ENCODE results near the gene TAP1.
A peak's percentile ranks its signal among the peaks of the same experiment; 100 is the strongest.
"Not testable (repeated sequence)": the region's sequence is repeated elsewhere in the genome, so short reads cannot be mapped to it uniquely, and the experiment has no call there.

Gene TAP1

GRCh38 chr6:32839356-32839755 is 14.1 kb downstream of the TAP1 start:
- DNase-seq (ENCODE audit: low read depth in 2 of 2), result no peak

DNA sequence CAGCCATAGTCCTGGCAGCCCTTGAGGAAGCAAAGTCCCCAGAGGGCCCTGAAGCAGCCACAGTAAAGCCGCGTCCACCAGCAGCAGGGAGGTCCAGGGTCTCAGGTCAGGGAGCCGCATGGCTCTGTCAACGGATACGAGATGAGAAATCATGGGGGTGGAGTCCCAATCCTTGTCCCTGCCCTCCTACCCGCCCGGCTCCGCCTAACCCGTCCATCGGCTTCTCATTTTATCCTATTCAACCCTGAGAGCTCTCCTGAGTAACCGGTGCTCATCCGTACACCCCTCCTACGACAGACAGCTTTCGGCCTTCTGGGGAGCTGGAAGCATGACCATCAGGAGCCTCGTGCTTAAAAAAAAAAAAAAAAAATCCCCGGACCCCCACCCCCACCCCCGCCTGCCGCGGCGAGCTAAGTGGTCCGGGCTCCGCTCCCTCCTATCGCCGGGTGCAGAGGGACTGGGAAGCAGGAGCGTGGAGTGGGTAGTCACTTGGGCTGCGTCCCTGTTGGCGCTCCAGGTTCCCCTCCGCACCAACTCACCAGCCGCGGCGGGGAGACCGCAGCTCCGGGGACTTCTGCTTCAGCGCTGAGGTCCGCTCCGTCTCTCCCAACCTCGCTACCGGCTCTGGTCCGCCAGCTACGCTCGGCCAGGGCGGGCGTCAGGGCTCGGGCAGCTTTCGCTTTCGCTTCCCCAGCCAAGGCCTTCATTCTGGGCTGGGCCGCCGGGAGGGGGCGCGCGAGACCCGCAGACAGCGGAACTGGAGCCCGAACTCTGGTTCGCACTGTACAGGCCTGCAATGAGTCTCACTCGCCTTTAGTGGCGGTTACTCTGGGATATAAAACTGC is 15.2 kb downstream of the TAP1 start, which contains the start of gene TAP2:
Gene TAP2 (minus strand): TSS at position 626 of the 845 bp plus-strand sequence. CDS start 506 bp downstream, at position 120.
- peak; percentile 97 to 98 for DNase-seq (ENCODE audit: low read depth in 2 of 2)

- no peak for DNase-seq (ENCODE audit: low read depth in 2 of 2)
These were observed 15.8 kb downstream of the TAP1 start for GRCh38 chr6:32837651-32838113.

GRCh38 chr6:32836873-32837272 is 16.6 kb downstream of the TAP1 start:
- DNase-seq (ENCODE audit: low read depth in 2 of 2), result no peak

- no peak for DNase-seq (ENCODE audit: low read depth in 2 of 2)
These were observed 18.2 kb downstream of the TAP1 start for GRCh38 chr6:32835167-32835893.

GRCh38 chr6:32833664-32834063 is 19.8 kb downstream of the TAP1 start:
- no peak for DNase-seq (ENCODE audit: low read depth in 2 of 2)

- DNase-seq (ENCODE audit: low read depth in 2 of 2), result no peak
These were observed 21.0 kb downstream of the TAP1 start for GRCh38 chr6:32832535-32832934.

GRCh38 chr6:32830936-32831335 is 22.6 kb downstream of the TAP1 start:
- DNase-seq (ENCODE audit: low read depth in 2 of 2), result no peak

GRCh38 chr6:32830017-32830416 is 23.5 kb downstream of the TAP1 start:
- DNase-seq (ENCODE audit: low read depth in 2 of 2), result no peak

DNA sequence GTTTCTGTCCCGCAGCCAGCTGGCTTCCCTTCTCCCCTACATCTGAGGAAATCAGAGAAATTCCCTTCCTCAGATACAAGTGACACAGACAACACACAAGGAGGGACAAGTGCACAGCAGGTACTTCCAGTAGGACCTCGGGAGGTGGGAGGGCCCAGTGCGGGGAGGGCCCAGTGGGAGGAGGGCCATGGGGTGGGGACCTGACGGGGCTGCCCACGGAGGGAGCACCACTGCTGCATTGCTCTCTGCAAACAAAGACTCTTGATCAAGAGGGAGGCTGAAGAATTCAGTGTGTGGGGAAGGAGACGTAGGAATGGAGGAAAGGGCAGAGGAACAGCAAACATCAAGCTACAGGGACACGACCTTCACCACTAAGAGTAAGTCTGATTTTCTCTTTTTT is 24.0 kb downstream of the TAP1 start:
- DNase-seq (ENCODE audit: low read depth in 2 of 2), result no peak

- no peak for DNase-seq (ENCODE audit: low read depth in 2 of 2)
These were observed 26.5 kb downstream of the TAP1 start for GRCh38 chr6:32827025-32827424.

- no peak for DNase-seq (ENCODE audit: low read depth in 2 of 2)
These were observed 27.5 kb downstream of the TAP1 start for GRCh38 chr6:32825966-32826365.

DNA sequence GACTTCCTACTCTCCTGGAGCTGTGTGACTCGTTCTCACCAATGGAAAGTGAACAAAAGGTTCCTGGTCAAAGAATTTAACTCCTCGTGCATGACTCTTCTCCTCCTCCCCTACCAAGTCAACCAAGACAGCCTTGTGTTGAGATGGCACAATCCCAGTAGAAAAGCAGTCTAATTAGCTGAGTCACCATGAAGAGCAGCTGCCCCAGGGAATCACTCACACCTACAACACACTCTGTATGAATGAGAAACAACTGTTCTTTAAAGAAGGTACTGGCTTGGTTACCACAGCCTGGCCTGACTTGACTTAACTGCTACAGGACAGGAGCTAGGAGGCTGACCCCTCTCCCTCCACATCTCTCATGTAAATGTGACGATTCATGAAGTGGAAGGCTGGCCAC is 33.8 kb downstream of the TAP1 start:
- no peak for DNase-seq (ENCODE audit: low read depth in 2 of 2)

GRCh38 chr6:32818867-32819266 is 34.6 kb downstream of the TAP1 start:
- DNase-seq (ENCODE audit: low read depth in 2 of 2), result no peak

GRCh38 chr6:32816746-32817204 is 36.7 kb downstream of the TAP1 start, which contains the start of gene HLA-DOB:
TSS of gene HLA-DOB (minus strand) at chr6:32817002. CDS start at chr6:32816951, 51 bp downstream.
- DNase-seq (ENCODE audit: low read depth in 2 of 2), result no peak

- DNase-seq (ENCODE audit: low read depth in 2 of 2), result no peak
These were observed 37.5 kb downstream of the TAP1 start for GRCh38 chr6:32815996-32816395.

- no peak for DNase-seq (ENCODE audit: low read depth in 2 of 2)
These were observed 38.4 kb downstream of the TAP1 start for GRCh38 chr6:32815115-32815514.

DNA sequence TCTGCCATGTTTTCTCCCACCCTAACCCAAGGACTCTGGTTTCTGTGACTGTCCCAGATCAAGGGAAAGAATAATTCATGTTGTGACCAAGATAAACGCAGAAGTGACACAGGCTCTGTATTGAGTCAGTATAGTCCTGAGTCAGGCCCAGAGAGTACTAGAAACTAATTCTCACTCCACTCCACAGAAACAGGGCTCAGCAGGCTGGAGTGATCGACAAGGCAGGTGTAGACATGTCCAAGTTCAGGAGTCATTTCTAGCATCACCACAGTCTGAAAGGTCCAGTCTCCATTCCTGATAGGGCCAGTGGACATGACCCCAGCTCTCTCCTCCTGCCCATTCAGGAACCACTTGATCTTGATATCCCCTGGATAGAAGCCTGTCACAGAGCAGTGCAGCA is 39.4 kb downstream of the TAP1 start:
- DNase-seq (ENCODE audit: low read depth in 2 of 2), result no peak

DNA sequence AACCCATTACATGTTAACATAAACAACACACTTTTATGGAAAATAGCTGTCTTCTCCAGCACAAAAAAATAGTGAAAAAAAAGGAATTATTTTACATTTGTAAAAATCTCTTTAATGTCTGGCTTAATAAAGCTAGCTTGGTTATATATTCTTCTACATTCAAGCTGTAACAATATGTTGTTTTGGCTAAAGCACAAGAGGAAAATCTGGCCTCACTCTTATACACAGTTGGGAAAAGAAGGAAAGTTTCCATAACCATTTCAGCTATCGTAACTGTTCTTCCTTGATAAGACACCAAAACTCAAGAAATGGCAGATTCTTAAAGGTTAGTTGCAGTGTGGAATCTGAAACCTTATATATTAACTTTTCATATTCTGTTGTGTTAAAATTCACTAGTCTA is 44.3 kb downstream of the TAP1 start:
- DNase-seq (ENCODE audit: low read depth in 2 of 2), result no peak

DNA sequence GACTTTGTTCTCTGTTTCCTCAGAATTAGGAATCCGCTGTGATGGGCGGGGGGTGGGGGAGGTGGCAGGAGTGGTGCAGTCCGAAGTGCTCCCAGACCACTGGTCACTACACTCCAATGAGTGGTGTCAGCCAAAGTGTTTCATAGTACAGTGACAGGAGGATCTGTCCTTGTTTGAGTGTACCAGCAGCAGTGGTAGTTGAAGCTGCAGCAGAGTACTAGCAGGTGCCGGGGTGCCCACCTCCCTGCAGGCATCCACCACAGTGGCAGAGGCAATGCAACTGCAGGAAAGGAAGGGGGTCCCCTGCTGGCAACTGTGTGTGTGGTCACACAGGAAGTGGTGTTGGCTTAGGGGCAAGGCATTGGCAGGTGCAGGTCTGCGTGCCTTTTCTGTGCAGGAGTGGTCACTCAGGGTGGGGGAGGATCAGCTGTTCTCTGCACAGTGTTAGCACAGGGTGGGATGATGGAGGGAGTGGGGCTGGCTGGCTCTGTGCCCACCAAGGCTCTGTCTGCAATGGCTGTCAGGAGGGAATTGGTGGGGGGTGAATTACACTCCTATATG is 46.4 kb downstream of the TAP1 start:
- DNase-seq (ENCODE audit: low read depth in 2 of 2), result no peak

DNA sequence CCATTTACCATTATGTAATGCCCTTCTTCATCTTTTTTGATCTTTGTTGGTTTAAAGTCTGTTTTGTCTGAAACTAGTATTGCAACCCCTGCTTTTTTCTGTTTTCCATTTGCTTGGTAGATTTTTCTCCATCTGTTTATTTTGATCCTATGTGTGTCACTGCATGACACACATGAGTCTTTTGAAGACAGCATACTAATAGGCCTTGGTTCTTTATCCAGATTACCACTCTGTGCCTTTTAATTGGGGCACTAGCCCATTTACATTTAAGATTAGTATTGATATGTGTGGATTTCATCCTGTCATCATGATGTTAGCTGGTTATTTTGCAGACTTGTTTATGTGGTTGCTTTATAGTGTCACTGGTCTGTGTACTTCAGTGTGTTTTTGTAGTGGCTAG is 48.1 kb downstream of the TAP1 start:
- DNase-seq (ENCODE audit: low read depth in 2 of 2), result not testable (repeated sequence)

DNA sequence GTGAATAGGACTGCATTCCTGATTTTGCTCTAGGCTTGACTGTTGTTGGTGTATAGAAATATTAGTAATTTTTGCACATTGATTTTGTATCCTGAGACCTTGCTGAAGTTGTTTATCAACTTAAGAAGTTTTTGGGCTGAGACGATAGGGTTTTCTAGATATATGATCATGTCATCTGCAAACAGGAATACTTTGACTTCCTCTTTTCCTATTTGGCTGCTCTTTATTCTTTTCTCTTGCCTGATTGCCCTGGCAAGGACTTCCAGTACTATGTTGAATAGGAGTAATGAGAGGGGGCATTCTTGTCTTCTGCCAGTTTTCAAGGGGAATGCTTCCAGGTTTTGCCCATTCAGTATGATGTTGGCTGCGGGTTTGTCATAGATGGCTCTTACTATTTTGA is 50.1 kb downstream of the TAP1 start:
- DNase-seq (ENCODE audit: low read depth in 2 of 2), result no peak
